ENCODE data around the gene ADAMTS9.

DNA sequence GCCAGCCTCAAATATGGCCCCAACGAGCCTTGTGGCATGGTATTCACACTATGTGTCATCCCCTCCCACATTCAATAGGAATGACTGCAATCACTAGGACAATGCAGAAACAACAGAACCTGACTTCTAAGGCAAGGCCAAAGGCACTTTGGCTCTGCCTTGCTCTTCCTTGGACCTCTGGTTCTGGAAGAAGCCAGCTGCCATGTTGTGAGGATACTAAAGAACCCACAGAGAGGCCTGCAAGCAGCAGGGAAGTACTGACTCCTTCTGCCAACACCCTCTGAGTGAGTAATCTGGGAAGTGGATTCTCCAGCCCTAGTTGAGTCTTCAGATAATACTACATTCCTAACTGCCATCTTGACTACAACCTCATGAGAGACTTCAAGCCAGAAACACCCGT lies 64.7 kb downstream of the ADAMTS9 start:
- TF ChIP-seq EED (IDR thresholded peaks at IDR 0.05; ENCODE audit: low read depth), result no peak
- TF ChIP-seq JUNB (IDR thresholded peaks at IDR 0.05), result no peak
- TF ChIP-seq TCF7 (IDR thresholded peaks at IDR 0.05; ENCODE audit: borderline replicate concordance), result no peak
- no peak for TF ChIP-seq NBN (IDR thresholded peaks at IDR 0.05)
- TF ChIP-seq ZNF384 (IDR thresholded peaks at IDR 0.05; ENCODE audit: borderline replicate concordance, low read depth, low read length), result no peak
- no peak for TF ChIP-seq ATF7 (IDR thresholded peaks at IDR 0.05; ENCODE audit: low read depth)
- no peak for TF ChIP-seq SMC3 (IDR thresholded peaks at IDR 0.05; ENCODE audit: borderline replicate concordance, low read length)
- no peak for TF ChIP-seq PAX5 (IDR thresholded peaks at IDR 0.05; ENCODE audit: borderline replicate concordance, low read depth, low read length)
- TF ChIP-seq POLR2A (IDR thresholded peaks at IDR 0.05; ENCODE audit: low read depth, low read length), result no peak
- no peak for TF ChIP-seq HDAC2 (IDR thresholded peaks at IDR 0.05)
- TF ChIP-seq, protein P1, sequence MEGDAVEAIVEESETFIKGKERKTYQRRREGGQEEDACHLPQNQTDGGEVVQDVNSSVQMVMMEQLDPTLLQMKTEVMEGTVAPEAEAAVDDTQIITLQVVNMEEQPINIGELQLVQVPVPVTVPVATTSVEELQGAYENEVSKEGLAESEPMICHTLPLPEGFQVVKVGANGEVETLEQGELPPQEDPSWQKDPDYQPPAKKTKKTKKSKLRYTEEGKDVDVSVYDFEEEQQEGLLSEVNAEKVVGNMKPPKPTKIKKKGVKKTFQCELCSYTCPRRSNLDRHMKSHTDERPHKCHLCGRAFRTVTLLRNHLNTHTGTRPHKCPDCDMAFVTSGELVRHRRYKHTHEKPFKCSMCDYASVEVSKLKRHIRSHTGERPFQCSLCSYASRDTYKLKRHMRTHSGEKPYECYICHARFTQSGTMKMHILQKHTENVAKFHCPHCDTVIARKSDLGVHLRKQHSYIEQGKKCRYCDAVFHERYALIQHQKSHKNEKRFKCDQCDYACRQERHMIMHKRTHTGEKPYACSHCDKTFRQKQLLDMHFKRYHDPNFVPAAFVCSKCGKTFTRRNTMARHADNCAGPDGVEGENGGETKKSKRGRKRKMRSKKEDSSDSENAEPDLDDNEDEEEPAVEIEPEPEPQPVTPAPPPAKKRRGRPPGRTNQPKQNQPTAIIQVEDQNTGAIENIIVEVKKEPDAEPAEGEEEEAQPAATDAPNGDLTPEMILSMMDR (IDR thresholded peaks at IDR 0.05 in 2 of 3, conservative IDR thresholded peaks at IDR 0.05 in 1 of 3; ENCODE audit: control insufficient read depth in 2 of 3, extremely low read depth in 1 of 3, insufficient read depth in 1 of 3, low read depth in 3 of 3, low read length in 3 of 3), result no peak
- no peak for TF ChIP-seq SREBF1 (IDR thresholded peaks at IDR 0.05; ENCODE audit: low read length)
